HG03469 (cell line): ENCODE measurements around the gene TGFBR2.

Experiments used
- ATAC-seq: cut with Tn5 transposase; IDR thresholded peaks from one replicate; pipeline ENCODE4 v1.9.1; 2021; ENCODE audit warnings: mild to moderate bottlenecking, moderate library complexity, moderate number of reproducible peaks; ENCODE audit not compliant: unreplicated experiment

The TGFBR2 gene

GRCh38 chr3:30600572-30600971 is 5.8 kb upstream of the TGFBR2 start:
- no peak for ATAC-seq

GRCh38 chr3:30602946-30603345 is 3.5 kb upstream of the TGFBR2 start:
- ATAC-seq, result peak; percentile 26

GRCh38 chr3:30604093-30604492 is 2.3 kb upstream of the TGFBR2 start:
- no peak for ATAC-seq

DNA sequence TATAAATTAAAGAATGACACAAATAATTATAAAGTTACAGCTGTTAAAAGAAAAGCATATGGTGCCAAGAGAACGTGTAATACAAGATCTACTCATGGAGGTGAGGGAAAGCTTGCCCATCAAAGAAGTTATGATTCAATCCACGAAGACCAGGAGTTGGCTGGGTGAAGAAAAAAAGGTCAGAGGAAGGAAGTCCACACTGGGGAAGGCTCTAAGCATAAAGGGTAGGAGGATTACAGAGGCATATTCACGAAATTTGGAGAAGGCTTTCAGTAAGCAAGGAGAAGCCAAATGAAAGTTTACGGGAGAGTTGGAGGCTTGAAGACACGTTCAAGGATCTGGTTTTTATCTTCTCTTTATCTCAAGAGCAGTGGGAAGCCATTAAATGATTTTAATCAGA is 1.8 kb upstream of the TGFBR2 start:
- no peak for ATAC-seq

GRCh38 chr3:30605005-30605404 is 1.4 kb upstream of the TGFBR2 start:
- no peak for ATAC-seq

DNA sequence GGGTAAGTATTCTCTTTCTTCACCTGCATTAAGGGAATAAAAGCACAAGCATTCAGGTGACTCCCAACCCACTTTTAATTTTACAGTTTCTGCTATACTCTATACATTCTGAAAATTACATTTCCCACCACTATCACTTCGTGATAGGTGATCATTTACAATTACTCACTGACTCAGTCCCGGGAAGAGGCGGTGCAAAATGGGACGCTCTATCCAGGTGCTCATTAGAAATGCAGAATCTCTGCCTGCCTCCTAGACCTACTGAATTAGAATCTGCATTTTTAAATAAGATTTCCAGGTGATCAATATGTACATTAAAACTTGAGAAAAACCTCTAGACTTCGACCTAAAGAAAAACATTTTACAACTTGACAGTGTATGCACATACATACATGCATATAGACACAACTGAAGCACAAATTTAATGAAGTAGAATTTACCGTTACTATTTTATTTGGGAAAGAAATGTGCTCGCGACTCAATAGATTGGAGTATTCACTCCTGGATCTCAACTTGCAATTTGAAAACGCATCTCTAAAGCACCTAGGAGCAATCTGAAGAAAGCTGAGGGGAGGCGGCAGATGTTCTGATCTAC is 598 bp upstream of the TGFBR2 start:
- no peak for ATAC-seq

DNA sequence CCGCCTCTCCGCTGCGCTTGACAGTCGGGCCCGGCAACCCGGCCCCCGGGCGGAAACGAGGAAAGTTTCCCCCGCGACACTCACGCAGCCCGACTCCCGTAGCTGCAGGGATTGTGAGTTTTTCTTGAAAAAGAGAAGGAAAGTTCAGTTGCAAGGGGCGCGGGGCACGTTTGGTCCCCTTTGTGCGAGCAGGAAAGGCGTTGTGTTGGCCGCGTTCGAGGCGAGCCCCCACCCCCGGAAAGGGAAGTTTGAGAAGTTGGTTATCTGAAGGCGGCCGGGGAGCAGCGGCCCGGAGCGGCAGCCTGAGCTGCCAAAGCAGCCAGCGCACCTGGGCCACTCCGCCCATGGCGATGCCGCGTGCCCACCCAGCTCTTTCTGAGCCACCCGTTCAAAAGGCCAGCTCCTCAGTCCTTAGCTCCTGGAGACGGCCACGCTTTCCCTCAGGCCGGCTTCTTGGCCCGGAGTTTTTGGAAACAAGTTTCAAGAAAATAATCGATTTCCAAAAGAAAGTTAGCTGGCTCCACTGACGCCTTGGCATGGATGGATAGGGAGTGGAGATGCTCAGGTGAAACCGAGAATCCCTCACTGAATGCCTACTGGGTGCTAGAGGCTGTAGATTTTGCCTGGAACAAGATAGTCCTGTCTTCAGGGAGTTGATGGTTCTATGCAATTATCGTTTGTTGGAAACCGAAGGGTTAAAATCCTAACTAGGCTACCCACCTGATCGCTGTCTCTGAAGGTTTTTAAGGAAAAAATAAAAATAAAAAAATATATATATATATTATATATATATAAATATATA is 832 bp downstream of the TGFBR2 start:
- no peak for ATAC-seq

DNA sequence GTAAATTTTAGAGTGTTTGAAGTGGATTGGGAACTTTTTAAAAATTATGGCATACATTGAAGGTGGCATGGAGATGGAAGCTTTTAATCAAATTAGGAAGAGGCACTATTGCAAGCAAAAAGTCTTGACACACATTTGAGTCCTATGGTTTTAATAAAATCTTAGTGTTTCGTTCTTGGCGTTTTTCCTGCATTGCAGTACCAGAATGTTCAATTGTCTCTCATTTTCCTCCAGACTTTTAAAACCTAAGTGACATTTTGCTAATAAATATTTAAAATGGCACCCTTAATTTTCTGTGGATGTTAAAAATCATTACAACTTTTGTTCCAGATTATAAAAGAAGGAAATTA is 2.2 kb downstream of the TGFBR2 start:
- no peak for ATAC-seq

DNA sequence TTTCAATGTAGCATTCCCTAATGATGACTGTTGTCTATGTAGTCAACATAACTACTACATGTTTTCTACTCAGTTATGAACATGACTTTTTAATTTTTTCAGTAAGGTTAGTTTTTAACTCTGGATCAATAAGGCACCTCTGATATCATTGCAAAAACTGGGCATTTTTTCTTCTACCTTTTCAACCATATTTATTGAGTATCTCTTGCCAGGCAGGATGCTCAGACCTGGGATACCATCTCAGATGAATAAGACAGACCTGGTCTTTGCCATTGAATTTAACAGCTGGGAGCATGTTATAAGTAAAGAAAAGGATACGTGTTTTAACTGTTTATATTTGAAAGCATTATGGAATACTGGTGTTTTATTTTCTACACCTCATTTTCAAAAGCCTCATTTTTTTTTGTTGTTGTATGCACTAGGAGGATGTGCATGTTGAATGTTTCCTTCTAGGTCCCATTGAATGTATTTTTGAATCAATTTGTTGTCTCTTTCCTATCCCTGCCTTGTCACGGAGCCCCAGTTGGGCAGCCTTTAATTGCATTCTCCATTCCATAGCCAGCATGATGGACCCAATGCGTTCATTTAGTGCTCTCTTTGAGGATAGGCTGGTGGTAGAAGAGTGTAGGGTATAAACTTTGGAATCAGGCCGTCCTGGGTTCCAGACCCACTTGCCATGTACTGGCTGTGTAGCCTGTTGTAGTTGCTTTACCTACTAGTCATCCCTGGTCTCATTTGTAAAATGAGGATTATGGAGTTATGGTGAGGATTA is 3.7 kb downstream of the TGFBR2 start:
- ATAC-seq, result no peak

DNA sequence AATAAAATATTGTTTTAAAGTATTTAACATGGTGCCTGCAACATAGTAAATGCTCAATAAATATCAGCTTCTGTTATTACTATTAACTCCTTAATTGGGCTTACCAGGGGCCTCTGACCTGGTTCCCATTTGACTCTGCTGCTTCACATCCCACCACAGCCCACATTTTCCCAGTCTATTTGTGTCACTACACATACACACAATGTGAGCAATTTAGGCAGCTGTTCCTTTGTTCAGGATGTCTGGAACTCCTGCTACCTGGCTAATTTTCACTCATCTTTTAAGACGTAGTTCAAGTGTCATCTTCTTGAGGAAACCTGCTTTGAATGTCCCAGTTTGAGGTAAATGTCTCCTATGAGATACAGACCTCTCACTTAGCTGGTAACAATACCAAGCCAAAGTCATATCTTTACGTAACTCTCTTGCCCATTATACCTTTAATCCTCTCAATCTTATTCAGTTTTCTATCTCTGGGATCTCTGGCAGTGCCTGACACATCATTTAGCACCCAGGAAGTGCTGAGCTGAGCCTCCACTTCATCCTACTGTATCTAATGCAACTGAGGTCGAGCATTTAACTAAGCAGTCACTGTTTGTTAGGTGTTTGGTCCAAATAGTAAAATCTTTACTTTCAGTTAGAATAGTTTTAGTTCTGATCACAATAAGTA is 4.4 kb downstream of the TGFBR2 start:
- ATAC-seq, result no peak

- ATAC-seq, result no peak
Observed at GRCh38 chr3:30611613-30612436, 5.4 kb downstream of the TGFBR2 start.

- ATAC-seq, result no peak
Observed at GRCh38 chr3:30612437-30613132, 6.2 kb downstream of the TGFBR2 start.

DNA sequence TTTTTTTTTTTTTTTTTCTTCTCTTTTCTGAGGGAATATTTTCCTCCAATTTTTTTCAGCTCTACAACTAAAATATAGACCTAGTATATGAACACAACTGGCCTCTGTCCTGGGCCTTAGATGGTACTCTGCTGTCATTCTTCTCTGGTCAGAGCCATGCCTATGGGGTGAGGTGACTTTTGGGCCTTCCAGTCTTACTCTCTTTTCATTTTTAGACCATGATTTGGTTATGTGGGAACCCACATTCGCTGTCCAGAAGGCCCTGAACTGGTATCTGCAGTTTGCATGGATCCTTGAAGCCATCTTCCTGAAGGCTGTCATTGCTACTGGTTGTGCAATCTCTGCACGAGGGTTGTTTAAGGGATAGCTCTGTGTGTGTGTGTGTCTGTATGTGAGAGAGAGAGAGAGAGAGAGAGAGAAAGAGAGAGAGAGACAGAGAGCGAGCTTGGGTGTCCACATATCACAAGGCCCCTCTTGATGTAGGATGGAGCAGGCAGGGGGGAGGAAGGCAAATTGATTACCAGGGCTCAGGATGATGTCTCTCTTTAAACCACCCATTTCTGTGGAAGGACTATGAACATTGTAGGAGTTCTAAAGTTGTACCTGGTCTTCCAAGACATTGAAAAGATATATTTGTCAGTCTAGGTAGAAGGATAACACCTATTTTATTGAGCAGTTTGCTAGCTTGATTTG is 6.9 kb downstream of the TGFBR2 start:
- ATAC-seq, result no peak

- no peak for ATAC-seq
Observed at GRCh38 chr3:30614373-30614772, 8.0 kb downstream of the TGFBR2 start.

DNA sequence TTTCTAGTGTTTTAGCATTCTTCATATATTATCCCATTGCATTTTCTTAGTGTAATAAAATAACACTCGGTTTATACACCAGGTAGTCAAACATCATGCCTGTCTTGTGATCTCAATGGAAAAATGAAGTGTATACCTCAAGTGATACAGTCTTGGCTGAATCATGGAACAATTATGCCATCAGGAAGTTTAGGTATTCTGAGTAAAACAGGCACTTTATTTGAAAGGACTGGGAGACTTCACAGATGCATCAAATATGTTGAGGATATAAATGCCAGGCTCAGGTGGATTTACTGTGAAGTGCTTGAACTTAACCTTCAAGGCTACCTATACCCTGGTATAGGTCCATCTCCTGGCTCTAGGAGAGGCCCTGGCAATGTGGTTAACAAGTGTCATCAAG is 8.5 kb downstream of the TGFBR2 start:
- ATAC-seq, result no peak

DNA sequence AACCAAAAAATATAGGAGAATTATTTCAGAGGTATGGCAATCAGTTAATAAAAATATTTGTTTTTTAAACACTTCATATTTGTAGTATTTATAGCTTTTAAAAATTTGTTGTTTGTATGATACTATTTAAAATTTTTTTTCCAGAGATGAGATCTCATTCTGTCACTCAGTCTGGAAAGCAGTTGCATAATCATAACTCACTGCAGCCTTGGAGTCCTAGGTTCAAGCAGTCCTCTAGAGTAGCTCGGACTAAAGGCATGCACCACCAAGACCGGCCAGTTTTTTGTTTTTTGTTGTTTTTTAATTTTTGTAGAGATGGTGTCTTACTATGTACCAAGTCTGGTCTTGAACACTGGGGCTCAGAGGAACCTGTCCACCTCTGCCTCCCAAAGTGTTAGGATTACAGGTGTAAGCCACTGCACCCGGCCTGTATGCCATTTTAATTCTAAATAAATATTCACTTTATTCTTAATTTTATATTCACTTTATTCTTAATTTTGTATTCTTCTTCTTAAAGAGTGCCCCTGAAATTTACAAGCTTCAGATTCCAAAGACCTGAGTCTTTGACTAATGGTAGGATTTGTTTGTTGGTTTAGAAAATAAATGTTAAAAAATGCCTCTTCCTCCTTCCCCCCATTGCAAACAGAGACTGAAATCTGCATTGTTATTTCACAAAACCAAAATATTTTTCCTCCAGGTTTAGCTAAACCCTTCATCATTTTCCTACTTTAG is 9.4 kb downstream of the TGFBR2 start:
- ATAC-seq, result no peak

DNA sequence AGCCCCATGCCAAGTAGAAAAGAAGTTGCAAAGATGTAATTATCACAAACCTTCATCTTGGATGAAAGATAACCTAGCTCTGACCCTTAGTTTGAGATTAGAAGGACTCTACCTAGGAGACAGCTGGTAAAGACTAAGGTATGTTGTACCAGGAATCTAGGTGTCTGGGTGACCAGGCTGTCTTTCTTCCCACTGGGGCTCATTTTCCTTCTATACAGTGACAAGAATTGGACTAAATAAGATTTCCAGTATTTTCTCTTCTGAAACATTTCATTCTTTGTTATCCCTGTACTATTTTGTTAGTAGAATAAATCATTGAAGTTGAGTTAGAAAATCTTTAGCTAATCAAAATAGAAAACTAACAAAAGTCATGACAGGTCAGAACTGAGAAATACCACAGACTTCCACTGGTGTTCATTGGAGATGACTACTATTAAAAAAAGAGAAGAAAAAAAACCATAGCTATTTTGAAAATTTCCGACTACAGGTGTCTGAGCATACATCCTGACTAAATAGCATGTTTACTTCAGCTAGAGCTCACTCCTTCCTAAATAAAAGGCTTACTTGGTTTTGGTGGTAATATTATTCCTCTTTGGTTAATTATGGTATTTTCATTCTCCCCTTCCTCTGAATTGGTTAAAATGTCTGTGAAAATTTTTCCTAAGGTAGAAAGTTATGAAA is 10.1 kb downstream of the TGFBR2 start:
- no peak for ATAC-seq

DNA sequence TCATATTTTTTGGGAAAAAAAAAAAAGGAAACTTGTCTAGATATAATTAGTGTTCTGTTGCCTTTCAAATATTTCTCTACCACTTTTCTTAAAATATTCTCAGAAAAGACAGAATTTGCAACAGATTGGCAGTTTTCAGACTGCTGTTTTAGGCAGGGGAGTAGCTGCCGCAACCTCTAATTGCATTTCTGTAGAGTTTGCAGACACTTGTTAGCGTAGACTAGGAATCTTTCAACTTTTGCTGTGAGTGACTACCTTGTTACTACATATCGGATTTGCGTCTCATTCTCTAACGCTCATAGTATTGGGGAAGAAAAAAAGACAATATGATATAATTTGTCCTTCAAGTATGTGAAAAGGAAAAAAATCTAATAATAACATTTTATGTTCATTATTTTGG is 10.7 kb downstream of the TGFBR2 start:
- ATAC-seq, result no peak
